Loucy (cell line): Measurements from ENCODE around the gene NDST3.
A peak's percentile ranks its signal among the peaks of the same experiment; 100 is the strongest.

Experiments used
- EZH2phosphoT487 ChIP-seq: fragments of 200-600 bp; IDR thresholded peaks from 2 replicates; pipeline ENCODE4 v1.6.1; 2018; ENCODE audit warnings: antibody characterized with exemption, mild to moderate bottlenecking, moderate library complexity, borderline replicate concordance
- TF ChIP-seq, protein P1 (sequence below): fragments of 200-600 bp; sonication (generic); conservative IDR thresholded peaks from 2 replicates; pipeline ENCODE4 v1.5.1; 2014; ENCODE audit warnings: mild to moderate bottlenecking, antibody characterized with exemption, low read length

DNA sequence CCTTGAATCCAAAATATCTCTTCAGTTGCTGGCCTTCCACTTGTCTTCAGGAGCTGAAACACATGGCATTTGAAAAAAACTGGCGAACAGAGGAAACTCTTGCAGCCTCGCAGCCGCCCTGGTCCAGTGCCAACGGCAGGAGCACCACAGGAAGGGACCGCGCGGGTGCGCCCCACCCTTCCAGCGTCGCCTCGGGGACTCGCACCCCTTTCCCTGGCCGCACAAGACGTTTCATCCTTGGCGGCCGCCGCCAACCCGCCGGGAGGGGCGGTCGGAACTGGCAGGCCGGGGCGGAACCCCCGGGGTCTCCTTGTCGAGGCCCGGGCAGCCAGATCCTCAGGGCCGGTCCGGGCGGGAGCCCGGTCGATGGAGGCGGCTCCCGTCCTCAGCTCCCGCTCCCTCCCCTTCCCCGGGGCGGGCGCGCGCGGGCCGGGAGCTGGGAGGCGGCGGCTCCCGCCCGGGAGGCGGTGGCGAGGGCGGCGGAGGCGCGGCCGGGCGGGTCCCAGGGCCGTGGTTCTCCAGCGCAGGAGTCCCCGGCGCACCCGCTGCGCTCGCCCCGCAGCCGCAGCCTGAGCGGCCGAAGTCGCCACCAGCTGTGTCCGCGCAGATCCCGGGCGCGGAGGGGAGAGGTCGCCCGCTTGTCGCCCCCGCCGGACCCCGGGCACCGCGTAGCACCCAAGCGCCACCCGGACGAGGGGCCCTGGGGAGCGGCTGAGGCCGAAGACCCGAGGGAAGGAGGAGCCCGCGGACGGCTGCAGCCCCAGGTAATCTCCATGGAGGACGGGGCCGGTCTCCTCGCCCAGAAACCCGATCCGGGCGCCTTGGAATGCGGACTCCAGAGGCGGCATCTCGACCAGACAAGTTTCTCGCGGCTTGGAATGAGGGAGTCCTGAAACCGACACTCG is 886 bp upstream of the NDST3 start:
- TF ChIP-seq EZH2phosphoT487, result no peak
- TF ChIP-seq, protein P1, sequence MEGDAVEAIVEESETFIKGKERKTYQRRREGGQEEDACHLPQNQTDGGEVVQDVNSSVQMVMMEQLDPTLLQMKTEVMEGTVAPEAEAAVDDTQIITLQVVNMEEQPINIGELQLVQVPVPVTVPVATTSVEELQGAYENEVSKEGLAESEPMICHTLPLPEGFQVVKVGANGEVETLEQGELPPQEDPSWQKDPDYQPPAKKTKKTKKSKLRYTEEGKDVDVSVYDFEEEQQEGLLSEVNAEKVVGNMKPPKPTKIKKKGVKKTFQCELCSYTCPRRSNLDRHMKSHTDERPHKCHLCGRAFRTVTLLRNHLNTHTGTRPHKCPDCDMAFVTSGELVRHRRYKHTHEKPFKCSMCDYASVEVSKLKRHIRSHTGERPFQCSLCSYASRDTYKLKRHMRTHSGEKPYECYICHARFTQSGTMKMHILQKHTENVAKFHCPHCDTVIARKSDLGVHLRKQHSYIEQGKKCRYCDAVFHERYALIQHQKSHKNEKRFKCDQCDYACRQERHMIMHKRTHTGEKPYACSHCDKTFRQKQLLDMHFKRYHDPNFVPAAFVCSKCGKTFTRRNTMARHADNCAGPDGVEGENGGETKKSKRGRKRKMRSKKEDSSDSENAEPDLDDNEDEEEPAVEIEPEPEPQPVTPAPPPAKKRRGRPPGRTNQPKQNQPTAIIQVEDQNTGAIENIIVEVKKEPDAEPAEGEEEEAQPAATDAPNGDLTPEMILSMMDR, result 0 out of 2 replicates have a peak, but pooled peaks have one; percentile 11
